Breast epithelium (tissue), 4 donors: Measurements from ENCODE around the gene SAFB2. TPM values are rescaled to one million over a fixed set of nuclear protein-coding genes. Genes with fewer than 3 reads are reported as not detected.

Experiments used
- DNase-seq, 2 donors: peaks; one replicate each; pipeline ENCODE4 v3.0.0-alpha.2; 2019; ENCODE audit warnings: low spot score in 2 of 2
- H3K27ac ChIP-seq, 2 donors: fragments of 200-600 bp; sonication (generic) in 1 of 2; one replicate each; pipeline ENCODE4 v1.5.1; 2016 to 2019; ENCODE audit warnings: mild to moderate bottlenecking in 1 of 2
- H3K27me3 ChIP-seq, 2 donors: fragments of 200-600 bp; sonication (generic) in 1 of 2; one replicate each; pipeline versions ENCODE4 v1.5.1 to v1.6.0; 2017 to 2019; ENCODE audit warnings: control low read depth in 1 of 2, mild to moderate bottlenecking in 1 of 2
- H3K36me3 ChIP-seq: fragments of 200-600 bp; one replicate; pipeline ENCODE4 v1.5.1; 2019
- H3K4me1 ChIP-seq, 2 donors: fragments of 200-600 bp; sonication (generic); one replicate each; pipeline ENCODE4 v1.5.1; 2016 to 2019; ENCODE audit warnings: control low read depth in 1 of 2
- H3K4me3 ChIP-seq, 3 donors: fragments of 200-600 bp; sonication (generic); 1 replicate in 2 of 3; 2 replicates in 1 of 3; pipeline ENCODE4 v1.5.1; 2016 to 2019; ENCODE audit warnings: mild to moderate bottlenecking in 3 of 3, moderate library complexity in 2 of 3
- H3K9me3 ChIP-seq, 2 donors: fragments of 200-600 bp; sonication (generic) in 1 of 2; one replicate each; pipeline ENCODE4 v1.5.1; 2016 to 2019; ENCODE audit warnings: control low read depth in 1 of 2
- POLR2A ChIP-seq: fragments of 450-650 bp; IDR thresholded peaks from one replicate; pipeline ENCODE4 v1.6.1; 2016; ENCODE audit warnings: antibody characterized with exemption, mild to moderate bottlenecking, moderate library complexity
- POLR2AphosphoS5 ChIP-seq, 3 donors: sonication (generic); formaldehyde crosslinking; IDR thresholded peaks; one replicate each; pipeline ENCODE4 v1.6.1; 2017; ENCODE audit warnings: antibody characterized with exemption in 3 of 3
- intact Hi-C: fragments of 100-400 bp; cut with DNase I; formaldehyde crosslinking; loops from one replicate; pipeline ENCODE4 v1.15.1; 2023; ENCODE audit warnings: low total_unique reads
- total RNA-seq, 3 donors: library from RNA; depleted of rRNA; stranded (reverse); fragments of >200 nt; gene quantifications; one replicate each; pipeline ENCODE4 v1.1.0, GENCODE V29; 2016
- TF ChIP-seq, protein P1 (sequence below), 3 donors: fragments of 450-650 bp; IDR thresholded peaks; one replicate each; pipeline ENCODE4 v1.5.1; 2016 to 2017; ENCODE audit warnings: antibody characterized with exemption in 3 of 3, mild to moderate bottlenecking in 3 of 3, moderate library complexity in 3 of 3

SAFB2 gene
- total RNA-seq, 3 donors from 2014 or later, result 46.4 to 68.8 (median 62.1) TPM

DNA sequence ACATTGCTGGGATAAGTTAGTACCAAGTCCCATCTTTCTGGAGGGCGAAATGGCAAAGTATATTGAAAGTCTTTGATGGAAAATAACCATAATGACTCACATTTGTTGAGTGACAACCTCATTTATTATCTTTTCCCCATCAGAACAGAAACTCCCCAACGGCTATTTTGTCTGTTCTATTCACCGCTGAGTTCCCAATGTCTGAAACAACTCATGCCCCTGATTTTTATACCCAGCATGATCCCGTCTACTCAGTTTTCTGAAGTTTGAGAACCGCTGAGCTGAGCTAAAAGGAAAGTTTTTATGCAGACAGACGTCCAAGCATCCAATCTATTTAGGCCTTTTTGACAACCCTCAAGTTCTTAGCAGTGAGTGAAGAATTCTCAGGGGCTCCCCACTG is 47.0 kb downstream of the SAFB2 start:
- Histone ChIP-seq H3K27me3 (no peaks in the 10 kb centered on the region), H3K4me1 (no peaks in the 10 kb centered on the region), H3K27ac (no peak overlapping the region), H3K9me3 (no peaks in the 10 kb centered on the region), H3K4me3 (no peak overlapping the region), H3K36me3 (no peaks in the 10 kb centered on the region)
- DNase-seq, result no peak
- intact Hi-C loops, result no loop called here
- no peak for TF ChIP-seq POLR2A
- TF ChIP-seq, protein P1, sequence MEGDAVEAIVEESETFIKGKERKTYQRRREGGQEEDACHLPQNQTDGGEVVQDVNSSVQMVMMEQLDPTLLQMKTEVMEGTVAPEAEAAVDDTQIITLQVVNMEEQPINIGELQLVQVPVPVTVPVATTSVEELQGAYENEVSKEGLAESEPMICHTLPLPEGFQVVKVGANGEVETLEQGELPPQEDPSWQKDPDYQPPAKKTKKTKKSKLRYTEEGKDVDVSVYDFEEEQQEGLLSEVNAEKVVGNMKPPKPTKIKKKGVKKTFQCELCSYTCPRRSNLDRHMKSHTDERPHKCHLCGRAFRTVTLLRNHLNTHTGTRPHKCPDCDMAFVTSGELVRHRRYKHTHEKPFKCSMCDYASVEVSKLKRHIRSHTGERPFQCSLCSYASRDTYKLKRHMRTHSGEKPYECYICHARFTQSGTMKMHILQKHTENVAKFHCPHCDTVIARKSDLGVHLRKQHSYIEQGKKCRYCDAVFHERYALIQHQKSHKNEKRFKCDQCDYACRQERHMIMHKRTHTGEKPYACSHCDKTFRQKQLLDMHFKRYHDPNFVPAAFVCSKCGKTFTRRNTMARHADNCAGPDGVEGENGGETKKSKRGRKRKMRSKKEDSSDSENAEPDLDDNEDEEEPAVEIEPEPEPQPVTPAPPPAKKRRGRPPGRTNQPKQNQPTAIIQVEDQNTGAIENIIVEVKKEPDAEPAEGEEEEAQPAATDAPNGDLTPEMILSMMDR (IDR thresholded peaks at IDR 0.05), result no peak
- TF ChIP-seq POLR2AphosphoS5 (IDR thresholded peaks at IDR 0.05), result no peak

DNA sequence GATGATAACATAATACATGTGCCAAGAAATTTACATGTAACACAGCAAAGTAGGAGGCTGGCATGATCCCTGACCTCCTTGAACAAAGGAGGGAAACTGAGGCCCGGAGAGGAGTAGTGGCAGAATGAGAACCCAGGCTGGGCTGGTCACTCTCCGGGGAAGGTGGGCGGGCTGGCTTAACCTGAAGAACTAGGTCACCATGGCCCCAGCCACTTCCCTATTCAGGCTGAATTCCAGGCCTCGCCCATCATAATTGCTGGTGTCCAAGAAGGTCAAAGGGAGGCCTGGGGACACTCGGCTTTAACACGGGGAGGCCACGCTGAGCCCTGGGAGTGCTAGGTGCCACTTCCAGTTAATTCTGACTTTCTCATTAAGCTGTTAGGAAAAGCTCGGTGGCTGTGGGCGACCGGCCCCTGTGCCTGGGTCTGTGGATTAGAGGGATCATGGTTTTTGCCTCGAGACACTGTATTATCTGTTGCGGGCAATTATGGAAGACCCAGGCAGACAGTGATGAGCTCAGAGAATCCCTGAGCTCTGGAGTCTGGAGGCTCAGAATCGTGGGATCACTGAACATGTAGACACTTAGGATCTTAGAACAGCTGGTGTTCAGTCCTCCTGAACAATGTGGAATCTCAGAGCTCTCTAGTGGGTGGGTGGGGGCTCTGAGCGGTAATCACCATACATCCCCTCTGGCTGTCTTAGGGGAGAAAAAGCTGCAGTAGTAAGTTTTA is 49.9 kb downstream of the SAFB2 start:
- H3K4me3 ChIP-seq, result no peak overlapping the region
- intact Hi-C loops, result no loop called here
- H3K27ac ChIP-seq, result no peak overlapping the region
- no peaks in the 10 kb centered on the region for H3K9me3 ChIP-seq
- no peak for DNase-seq
- H3K4me1 ChIP-seq, result no peaks in the 10 kb centered on the region
- peaks cover 0 to 4% of the 10 kb centered on the region in 2 donors for H3K27me3 ChIP-seq
- no peaks in the 10 kb centered on the region for H3K36me3 ChIP-seq
- TF ChIP-seq POLR2A (no peak), POLR2AphosphoS5 (IDR thresholded peaks at IDR 0.05) (no peak)
- TF ChIP-seq, protein P1 (IDR thresholded peaks at IDR 0.05), result no peak

DNA sequence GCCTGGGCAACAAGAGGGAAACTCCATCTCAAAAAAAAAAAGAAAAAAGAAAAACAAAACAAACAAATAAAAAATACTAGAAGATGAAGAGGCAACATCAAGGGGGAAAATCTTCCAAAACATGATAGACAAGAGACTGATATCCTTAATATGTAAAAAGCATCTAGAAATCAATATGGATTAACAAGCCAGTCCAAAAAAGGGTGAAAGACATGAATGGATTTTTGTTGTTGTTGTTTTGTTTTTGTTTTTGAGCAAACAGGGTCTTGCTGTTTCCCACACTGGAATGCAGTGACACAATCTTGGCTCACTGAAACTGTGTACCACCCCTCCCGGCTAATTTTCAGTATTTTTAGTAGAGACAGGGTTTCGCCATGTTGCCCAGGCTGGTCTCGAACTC is 50.8 kb downstream of the SAFB2 start:
- DNase-seq, result no peak
- TF ChIP-seq POLR2A, result no peak
- TF ChIP-seq, protein P1 (IDR thresholded peaks at IDR 0.05), result no peak
- TF ChIP-seq POLR2AphosphoS5 (IDR thresholded peaks at IDR 0.05), result no peak
- H3K9me3 ChIP-seq, result no peaks in the 10 kb centered on the region
- intact Hi-C loops, result no loop called here
- H3K36me3 ChIP-seq, result no peaks in the 10 kb centered on the region
- no peaks in the 10 kb centered on the region for H3K4me1 ChIP-seq
- peaks cover 0 to 11% of the 10 kb centered on the region in 2 donors for H3K27me3 ChIP-seq
- no peak overlapping the region for H3K4me3 ChIP-seq
- H3K27ac ChIP-seq, result no peak overlapping the region

- Histone ChIP-seq H3K36me3 (no peaks in the 10 kb centered on the region), H3K27me3 (peaks cover 0 to 14% of the 10 kb centered on the region in 2 donors), H3K9me3 (no peaks in the 10 kb centered on the region), H3K4me1 (no peaks in the 10 kb centered on the region), H3K4me3 (peak overlapping the region in 2 of 3 donors; percentile 40 to 67), H3K27ac (no peak overlapping the region)
- intact Hi-C loops, result loop anchor here (10.0 kb wide), 1 partner anchor 1013 kb away; the partner anchor contains the start of gene SEMA6B
- TF ChIP-seq POLR2A (no peak), POLR2AphosphoS5 (IDR thresholded peaks at IDR 0.05) (no peak)
- TF ChIP-seq, protein P1 (IDR thresholded peaks at IDR 0.05), result no peak
- DNase-seq, result no peak
Observed at GRCh38 chr19:5567970-5568407, 54.6 kb downstream of the SAFB2 start.

DNA sequence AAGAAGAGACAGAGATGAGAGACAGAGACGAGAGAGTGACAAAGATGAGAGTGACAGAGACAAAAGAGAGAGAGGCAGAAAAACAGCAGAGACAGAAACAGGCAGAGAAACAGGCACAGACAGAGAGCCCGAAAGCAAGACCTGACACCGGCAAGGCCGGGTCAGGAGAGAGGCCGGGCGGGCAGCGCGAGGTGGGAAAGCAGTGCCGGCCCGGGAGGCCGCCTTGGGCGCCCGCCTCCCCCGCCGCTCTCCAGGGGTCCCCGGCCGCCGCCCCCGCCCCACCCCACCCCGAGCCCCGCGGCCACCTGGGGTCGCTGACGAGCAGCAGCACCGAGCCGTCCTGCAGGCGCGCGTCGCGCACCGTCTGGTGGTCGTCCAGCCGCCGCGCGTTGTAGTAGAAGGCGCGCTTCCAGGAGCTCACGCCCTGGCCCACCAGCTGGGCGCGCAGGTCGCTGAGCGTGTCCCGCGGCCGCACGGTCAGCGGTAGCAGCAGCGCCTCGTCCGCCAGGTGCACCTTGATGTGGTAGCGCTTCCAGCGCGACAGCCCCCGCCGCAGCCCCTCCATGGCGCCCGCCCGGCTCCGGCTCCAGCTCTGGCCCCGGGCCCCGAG is 55.1 kb downstream of the SAFB2 start, which contains the start of gene TINCR:
TINCR (minus strand) TSS at position 594 of the 610 bp plus-strand sequence.
- peaks cover 0 to 14% of the 10 kb centered on the region in 2 donors for H3K27me3 ChIP-seq
- TF ChIP-seq POLR2AphosphoS5 (IDR thresholded peaks at IDR 0.05), result no peak
- no peak within 1 kb of the TSS for H3K27ac ChIP-seq
- intact Hi-C loops, result loop anchor here (10.0 kb wide), 1 partner anchor 1013 kb away; the partner anchor contains the start of gene SEMA6B
- H3K4me1 ChIP-seq, result no peaks in the 10 kb centered on the region
- no peak for DNase-seq
- H3K4me3 ChIP-seq, result peak within 1 kb of the TSS in 2 of 3 donors; percentile 40 to 67
- no peaks in the 10 kb centered on the region for H3K9me3 ChIP-seq
- H3K36me3 ChIP-seq, result no peaks in the 10 kb centered on the region
